Stimulated activated CD4-positive, alpha-beta T cell treated with anti-CD3 and anti-CD28 coated beads, Interleukin-4, amount 100 ng/mL, for 4 hours (primary cell): ENCODE results near the gene ZNF358.

Source experiments
- DNase-seq, 2 experiments: peaks; one replicate each; pipeline ENCODE4 v3.0.0-alpha.2; 2020

The ZNF358 gene

DNA sequence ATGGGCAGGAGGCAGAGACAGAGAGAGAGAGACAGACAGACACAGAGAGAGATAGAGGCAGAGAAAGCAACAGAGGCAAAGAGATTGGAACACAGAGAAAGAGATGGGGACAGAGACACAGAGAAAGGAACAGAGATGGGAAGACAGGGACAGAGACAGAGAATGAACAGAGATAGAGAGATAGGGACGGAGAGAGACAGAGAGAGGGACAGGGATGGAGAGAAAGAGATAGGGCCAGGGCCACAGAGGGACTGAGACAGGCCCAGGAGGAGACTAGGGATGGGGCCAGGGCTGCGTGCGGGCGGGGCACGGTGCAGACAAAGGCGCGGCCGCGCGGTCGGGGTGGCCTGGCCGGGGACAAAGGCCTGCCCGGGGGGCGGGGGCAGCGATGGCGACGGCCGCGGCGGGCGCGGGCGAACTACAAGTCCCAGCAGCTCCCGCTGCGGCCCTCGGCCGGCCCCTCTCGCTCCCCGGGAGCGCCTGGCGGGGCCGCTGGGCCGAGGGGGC, at the start of gene ZNF358:
Gene ZNF358, plus strand, starts transcription at position 459 of the 507 bp plus-strand sequence. CDS start 3,140 bp downstream, outside the sequence.
- peak; percentile 13 to 47 for DNase-seq

DNA sequence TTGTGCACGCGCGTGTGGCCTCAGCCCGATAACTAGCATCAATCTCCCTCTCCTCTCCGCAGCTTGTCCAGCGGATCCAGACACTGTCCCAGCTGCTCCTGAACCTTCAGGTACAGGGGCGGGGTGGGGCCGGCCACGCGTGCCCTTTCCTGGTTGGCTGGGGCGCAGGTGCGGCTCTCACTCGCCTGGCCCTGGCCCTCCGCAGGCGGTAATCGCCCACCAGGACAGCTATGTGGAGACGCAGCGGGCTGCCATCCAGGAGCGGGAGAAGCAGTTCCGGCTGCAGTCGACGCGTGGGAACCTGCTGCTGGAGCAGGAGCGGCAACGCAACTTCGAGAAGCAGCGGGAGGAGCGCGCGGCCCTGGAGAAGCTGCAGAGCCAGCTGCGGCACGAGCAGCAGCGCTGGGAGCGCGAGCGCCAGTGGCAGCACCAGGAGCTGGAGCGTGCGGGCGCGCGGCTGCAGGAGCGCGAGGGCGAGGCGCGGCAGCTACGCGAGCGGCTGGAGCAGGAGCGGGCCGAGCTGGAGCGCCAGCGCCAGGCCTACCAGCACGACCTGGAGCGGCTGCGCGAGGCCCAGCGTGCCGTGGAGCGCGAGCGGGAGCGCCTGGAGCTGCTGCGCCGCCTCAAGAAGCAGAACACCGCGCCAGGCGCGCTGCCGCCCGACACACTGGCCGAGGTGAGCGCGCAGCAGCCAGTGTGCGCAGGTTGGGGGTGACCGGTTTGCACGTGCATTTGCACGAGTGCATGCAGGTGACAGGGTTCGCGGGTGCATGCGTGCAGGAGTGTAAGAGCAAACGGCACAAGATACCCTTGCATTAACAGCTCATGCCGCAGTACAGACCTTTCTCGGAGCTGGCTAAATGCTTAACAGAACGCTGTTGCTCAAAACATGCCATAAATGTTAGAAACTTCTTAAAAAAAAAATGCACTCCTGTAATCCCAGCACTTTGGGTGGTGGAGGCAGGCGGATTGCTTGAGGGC, 48.6 kb upstream of the ZNF358 start:
- no peak for DNase-seq

DNA sequence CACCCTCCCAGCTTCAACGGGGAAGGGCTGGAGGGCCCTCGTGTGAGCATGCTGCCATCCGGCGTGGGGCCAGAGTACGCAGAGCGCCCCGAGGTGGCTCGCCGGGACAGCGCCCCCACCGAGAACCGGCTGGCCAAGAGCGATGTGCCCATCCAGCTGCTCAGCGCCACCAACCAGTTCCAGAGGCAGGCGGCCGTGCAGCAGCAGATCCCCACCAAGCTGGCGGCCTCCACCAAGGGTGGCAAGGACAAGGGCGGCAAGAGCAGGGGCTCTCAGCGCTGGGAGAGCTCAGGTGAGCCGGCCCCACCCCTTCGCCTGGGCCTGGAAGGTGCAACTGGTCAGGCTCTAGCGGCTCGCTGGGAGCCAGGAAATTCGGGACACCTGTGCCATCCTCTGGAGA, 47.1 kb upstream of the ZNF358 start:
- no peak for DNase-seq

DNA sequence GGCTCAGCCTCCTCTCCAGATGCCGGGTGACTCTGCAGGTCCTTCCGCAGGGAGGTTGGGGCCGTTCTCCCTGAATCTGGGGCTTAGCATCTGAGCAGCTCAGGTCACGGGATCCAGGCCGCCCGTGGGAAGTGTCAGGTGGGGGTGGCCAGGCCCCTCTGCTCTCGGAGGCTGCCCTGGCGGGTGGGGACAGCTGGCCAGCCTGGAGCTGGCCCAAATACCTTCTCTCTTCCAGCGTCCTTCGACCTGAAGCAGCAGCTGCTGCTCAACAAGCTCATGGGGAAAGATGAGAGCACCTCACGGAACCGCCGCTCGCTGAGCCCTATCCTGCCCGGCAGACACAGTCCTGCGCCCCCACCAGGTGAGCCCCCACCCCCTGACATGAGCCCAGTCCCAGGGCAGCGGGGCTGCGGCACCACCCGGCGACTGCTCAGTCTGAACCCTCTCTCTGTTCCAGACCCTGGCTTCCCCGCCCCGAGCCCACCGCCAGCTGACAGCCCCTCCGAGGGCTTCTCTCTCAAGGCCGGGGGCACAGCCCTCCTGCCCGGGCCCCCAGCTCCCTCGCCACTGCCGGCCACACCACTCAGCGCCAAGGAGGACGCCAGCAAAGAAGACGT, 46.1 kb upstream of the ZNF358 start:
- DNase-seq, result no peak

DNA sequence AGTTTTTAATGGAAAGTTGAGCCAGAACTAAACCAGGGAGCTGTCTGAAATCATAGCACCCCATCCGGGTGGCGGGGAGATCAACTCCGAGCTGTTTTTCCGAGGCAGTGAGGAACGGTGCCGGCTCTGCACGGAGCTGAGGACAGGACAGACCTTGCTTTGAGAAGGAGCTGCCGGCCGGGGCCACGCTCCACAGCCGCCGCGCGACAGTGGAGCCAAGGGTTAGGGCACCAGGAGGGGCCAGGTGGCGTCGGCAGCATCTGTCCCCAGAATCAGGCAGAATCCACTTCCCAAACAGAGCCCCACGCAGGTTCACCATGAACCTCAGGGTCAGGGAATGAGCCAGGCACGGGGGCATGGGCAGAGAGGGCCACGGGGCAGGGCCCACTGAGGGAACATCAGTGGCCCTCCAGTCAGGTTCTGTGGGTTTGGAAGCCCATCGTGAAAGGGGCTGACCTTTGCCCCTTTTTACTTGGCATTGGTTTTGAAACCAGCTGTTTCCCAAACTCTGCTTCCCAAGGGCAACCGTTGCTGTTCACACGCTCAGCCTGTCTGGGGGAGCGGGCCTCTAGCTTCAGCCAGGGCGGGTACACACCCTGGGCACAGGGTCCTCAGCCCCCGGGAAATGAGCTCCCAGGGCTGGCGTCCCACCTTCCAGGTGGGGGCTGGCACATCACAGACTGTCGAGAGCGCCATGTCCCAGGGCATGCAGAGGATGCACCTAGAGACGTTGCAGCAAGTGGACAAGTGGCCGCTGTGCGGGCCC, 45.2 kb upstream of the ZNF358 start:
- DNase-seq, result no peak

DNA sequence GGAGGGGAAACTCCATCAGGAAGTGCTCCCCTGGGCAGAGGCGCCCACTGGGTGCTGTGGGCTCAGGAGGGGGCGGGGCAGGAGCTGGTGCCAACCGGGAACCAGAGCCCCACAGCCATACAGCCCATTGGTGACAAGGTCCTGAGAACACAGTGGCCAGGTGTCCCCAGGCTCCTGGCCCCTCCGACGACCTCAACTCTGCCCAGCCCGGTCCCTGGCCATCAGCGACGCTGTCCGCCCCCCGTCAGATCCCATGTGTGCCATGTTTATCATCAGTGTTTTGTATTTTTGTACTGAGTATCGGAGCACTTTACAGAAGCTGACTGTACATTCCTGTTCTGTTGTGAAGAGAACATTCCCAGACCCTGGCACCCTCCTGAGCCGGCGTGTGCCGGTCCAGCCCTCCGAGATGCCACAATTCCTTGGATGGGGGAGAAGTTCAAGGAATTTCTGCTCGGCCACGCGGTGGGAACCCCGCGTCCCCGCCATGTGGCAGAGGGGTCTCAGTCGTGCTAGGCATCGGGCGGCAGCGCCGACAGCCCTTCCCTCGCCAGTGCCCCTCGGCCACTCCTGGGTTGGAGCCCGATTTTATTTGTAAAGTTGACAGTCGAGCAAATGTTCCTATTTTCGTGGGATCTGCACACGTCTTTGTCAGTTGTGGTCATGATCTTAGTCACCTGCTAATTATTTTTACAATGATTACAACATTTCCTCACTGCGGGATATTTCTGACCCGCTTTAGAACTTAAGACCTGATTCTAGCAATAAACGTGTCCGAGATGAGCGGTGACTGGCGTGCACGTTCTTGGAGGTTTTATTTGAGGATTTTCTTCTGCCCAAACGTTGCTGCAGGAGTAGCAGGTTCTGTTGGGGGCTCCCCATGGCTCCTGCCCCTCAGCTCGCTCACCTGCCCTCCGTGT, 43.9 kb upstream of the ZNF358 start:
- DNase-seq, result no peak

DNA sequence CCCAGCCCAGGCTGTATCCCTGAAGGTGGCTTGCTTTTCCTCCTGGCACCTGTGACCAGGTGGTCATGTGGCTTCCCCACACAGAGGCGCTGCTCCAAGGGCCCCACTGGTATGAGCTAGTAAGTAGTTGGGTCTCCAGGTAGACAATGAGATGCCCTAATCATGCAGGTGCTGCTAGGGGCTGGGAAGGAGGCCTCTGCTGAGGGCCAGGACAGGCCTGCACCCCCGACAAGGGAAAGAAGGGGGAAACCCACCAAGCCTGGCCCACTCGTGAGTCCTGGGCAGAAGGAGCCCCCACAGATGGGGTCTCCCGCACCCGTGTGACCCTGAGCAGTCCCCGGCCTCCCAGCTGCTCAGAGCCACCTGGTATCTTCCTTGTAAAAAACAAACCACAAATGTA, 40.2 kb upstream of the ZNF358 start:
- no peak for DNase-seq

DNA sequence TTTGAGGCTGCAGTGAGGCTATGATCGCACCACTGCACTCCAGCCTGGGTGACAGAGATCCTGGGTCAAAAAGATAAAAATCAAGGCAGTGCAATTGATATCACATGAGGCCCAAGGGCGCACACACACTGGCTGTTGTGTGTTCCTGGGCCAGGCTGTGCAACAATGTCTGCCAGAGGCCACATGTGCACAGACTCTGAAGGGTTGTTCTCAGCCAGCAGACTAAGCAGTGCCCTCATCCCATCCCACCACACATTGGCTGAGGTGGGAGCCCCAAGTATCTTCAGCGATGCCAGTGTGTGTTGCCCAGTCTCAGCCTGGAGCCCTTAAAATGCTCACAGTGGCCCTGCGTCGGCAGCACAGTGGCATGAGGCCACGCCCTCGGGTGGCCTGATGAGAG, 39.7 kb upstream of the ZNF358 start:
- DNase-seq, result no peak

DNA sequence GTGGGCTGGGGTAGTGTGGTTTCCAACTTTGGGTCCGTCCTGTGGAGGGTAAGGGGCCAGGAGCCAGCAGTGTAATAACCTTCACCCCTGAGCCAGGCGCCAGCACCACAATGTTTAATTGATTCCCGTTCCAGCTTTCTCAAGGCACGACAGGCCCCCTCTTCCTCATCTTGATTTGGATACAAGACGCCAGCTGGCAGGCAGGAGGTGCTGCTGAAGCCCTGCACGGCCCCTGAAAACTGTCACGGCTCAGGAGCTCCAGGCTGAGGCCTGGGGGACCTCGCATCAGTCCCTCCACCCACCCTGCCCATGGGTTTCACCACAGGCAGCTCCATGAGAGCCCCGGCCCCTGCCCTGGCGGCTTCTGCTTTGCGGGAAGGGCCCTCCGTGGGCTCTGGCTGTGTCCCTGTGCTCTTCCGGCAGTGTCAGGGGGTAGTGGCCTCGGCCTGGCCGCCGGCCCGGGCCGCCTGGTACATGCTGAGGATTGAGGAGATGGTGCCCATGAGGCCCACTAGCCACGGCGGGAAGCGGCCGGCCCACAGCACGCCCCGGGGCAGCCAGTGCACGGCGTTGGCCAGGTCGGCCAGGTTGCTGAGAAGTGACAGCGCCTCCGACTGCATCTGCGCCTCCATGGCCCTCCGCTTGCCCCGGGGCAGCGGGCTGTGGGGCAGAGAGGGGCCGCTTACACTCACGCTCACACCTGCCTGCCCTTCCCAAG, 39.0 kb upstream of the ZNF358 start:
- DNase-seq, result no peak

DNA sequence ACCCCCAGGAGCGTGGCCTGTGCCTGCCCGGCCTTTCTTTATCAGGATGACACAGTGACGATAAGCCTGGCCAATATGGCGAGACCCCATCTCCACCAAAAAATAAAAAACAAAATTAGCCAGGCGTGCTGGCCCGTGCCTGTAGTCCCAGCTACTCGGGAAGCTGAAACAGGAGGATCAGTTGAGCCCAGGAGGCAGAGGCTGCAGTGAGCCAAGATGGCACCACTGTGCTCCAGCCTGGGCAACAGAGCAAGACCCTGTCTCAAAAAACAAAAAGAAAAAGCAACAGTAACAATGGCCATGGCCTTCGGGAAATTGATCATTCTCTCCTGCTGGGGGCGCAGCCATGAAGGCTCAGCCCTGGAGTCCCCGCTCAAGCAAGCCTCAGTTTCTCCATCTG, 38.1 kb upstream of the ZNF358 start:
- no peak for DNase-seq

DNA sequence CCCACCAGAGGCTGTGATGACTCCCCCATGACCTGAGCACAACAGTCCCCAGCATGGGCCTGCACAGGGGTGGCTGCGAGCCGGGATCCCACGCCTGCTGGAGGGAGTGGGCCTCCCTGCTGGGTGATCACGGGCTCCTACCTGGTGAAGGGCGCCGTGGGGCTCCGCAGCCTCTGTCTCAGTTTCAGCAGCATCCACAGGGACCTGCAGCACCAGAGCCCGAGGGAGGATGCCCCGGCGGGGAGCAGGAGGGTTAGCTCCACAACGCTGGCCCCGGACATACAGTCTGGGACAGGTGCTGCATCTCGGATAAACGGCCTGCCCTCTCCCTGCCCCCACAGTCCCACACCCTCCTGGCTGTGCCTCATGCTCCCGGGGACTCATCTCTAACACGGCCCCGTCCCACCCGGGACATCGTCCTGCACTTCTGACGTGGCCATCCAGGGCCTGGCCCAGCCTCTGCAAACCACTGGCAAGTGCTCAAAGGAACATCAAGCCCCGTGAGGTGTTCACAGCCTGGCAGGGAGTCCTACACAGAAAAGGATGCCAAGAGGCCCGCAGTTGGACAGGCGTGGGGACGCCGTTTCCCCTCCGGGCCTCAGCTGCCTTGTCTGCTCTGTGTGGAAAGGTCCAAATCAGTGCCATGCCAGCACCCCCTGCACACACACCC, 37.6 kb upstream of the ZNF358 start:
- DNase-seq, result no peak

DNA sequence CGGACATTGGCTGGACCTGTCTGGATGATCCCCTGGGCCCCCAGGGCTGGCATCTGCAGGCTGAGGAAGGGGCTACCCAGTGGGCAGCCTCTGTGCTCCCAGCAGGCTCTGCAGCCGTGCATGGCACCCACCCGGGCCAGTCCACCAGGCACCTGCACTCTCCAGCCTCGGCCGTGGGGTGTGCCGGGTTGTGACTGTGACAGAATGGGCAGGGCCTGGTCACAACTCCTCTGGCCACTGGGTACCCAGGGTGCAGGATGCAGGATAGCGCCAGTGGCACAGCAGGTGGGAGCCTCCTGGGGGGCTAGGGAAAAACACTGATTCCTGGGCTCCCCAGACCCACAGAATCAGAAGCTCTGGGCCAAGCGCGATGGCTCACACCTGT, 37.1 kb upstream of the ZNF358 start:
- DNase-seq, result no peak

DNA sequence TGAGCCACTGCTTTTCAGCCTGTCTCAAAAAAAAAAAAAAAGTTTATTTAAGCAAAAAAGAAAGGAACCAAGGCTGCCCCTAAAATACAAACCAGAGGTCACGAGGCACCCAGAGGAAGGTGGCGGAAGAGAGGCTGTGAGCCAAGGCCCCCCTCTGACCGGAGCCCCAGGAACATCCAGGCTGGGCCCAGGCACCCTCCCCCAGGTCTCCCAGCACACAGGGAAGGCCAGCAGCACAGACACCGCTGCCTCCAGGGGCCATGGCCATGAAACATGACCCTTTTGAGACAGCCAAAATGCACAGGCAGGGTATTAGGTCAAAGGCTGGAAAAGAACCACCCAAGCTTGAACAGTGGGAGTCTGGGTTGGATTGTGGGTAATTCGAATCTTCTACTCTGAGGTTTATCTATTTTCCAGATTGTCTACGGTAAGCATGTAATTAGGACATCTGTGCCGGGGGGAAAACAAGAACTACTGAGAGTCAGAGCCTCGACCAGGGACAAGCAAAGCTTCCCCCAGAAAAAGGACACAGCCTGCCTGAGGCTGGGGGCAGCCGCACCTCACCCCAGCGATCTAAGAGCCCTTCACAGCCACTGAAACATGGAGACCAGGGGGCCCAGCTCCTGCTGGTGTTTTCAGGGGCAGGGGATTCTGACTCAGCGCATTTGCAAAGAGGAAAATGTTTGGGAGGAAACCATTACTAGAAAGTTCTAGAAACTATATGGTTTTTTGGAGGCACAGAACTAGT, 35.5 kb upstream of the ZNF358 start:
- DNase-seq, result no peak

DNA sequence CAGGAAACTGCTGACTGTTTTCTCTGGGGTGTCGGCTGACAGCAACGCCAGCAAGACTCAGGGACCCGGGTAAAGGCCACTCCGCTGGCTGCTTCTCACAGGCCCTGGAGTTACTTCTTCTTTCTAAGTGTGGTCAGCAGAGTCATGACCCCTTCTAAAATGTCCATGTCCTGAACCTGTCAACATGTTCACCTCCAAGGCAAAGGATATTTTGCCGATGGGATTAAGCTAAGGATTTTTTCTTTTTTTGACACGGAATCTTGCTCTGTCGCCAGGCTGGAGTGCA, 35.0 kb upstream of the ZNF358 start:
- no peak for DNase-seq

DNA sequence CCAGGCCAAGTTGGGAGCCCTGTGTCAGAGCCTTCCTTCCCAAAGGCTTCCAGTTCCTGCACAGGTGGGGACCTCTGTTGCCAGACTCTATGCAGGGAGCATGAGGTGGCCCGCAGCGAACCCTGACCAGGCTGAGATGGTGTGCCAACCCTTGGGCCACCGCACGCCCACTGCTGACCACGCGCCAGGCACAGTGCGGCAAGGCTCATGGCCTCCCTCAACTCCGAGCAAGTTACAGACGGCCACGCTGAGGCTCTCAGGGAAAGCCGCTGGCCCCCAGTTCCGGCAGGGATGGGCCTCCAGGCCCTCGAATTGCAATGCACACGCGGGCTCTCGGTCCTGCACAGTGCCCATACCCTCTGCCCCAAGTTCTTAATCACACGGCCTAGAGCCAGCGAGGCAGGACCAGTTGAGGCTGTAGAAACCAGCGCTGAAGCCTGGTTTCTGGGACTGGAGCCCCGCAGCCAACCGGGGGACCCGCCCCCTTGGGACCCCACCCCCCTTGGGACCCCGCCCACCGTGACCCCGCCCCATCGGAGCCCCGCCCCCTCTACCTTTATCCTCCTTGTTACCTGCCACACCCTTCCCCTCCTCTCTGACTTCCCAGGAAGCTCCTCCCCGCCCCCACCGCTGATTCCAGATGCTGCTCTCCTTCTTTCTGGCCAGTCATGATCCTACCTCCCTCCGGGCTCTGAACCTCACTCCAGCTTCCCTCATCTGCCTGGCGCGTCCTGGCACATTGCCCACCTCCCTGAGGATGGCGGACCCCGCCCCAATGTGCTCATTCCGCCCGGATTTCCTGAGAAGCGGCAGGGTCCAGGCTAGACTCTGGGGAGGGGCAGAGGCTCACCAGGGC, 33.1 kb upstream of the ZNF358 start:
- DNase-seq, result no peak

DNA sequence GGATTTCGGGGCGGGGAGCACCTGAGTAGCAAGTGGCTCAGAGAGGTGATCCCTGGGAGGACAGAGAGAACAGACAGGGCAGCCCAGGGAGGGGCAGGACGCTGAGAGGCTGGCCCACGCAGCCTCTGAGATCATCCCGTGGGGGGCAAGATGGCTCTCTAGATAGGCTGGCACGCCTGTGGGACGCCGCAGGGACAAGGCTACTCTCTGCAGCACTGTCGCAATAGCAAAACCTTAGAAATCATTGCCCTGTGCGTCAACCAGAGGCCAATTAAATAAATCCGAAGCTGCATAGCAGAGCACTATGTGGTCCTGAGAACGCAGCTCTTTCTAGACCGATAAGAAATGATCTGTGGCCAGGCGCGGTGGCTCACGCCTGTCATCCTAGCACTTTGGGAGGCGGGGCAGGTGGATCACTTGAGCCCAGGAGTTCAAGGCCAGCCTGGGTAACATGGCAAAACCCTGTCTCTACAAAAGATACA, 32.1 kb upstream of the ZNF358 start:
- DNase-seq, result no peak

DNA sequence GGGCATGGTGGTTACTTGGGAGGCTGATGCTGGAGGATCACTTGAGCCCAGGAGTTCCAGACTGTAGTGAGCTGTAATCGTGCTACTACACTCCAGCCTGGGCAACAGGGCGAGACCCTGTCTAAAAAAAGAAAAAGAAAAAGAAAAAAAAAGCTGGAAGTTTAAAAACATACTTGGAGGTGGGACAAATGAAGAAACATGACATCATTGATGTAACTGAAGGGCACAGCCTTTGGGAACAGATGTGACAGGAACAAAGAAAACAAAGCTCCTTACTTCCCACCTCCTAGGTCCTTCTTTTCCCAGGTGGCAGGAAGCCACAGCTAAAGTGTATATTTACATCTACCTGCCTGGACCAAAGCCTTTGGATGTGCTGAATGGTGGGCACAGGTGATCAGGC, 29.0 kb upstream of the ZNF358 start:
- DNase-seq, result no peak

DNA sequence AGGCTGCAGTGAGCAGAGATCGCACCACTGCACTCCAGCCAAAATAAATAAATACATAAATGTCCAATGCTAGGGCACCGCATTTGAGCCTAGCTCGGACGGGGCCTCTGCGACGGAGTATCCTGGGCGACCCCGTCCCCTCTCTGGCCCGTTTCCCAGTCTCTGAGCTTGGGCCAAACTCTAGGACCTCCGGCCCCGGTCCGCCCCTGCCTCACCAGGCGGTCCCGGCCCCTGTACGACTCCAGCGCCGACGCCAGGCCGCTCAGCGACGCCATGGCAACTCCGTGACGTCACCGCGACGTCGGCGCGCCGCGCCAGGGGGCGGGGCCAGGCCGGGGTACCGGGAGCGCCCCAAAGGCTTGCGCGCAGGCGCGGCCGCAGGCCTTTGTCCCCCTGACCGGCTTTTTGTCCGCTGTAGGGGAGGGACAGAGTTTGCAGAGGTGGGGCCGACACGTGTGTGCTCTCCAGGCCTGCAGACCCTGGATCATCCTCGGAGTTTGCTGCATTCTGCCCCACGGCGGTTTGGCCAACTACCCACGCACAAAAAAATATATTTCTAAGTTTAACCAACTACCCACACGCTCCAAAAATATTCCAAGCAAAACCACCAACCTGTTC, 27.1 kb upstream of the ZNF358 start, which contains the start of gene PEX11G:
Gene PEX11G, minus strand, starts transcription at position 300 of the 618 bp plus-strand sequence. Its CDS starts 25 bp downstream, at position 275.
- peak; percentile 87 to 92 for DNase-seq

DNA sequence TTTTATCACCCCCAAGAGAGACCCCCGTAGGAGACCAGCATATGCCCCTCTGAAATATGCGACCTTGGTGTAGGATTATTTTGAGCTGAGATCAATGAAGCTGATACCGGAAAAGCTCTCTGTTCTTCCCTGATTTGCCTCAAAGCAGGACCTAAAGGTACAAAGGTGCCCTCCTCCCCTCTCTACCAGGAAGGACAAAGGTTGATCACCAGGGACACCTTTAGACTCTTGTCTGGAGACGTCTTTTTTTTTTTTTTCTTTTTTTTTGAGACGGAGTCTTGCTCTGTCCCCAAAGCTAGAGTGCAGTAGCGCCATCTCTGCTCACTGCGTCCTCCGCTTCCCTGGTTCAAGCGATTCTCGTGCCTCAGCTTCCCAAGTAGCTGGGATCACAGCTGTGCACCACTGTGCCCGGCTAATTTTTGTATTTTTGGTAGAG, 26.3 kb upstream of the ZNF358 start:
- DNase-seq, result no peak
